ENCODE measurements around the gene GOLGA8J.

GRCh38 chr15:30033763-30034162, 49.0 kb upstream of the GOLGA8J start:
- TF ChIP-seq ZNF148 (tag by site-specific recombination; IDR thresholded peaks at IDR 0.05; ENCODE audit: borderline replicate concordance) = no peak
- no peak for TF ChIP-seq ZNF184 (tag by site-specific recombination; IDR thresholded peaks at IDR 0.05)
- TF ChIP-seq ZBTB10 (tag by site-specific recombination; IDR thresholded peaks at IDR 0.05) = no peak
- TF ChIP-seq CTCF (tag by site-specific recombination; IDR thresholded peaks at IDR 0.05) = no peak
- TF ChIP-seq ZFP3 (tag by site-specific recombination; IDR thresholded peaks at IDR 0.05; ENCODE audit: low read depth) = no peak
- no peak for TF ChIP-seq ZNF121 (tag by site-specific recombination; IDR thresholded peaks at IDR 0.05)
- no peak for TF ChIP-seq ZBTB44 (tag by site-specific recombination; IDR thresholded peaks at IDR 0.05)
